ENCODE results near the gene ZC3H7A.

DNA sequence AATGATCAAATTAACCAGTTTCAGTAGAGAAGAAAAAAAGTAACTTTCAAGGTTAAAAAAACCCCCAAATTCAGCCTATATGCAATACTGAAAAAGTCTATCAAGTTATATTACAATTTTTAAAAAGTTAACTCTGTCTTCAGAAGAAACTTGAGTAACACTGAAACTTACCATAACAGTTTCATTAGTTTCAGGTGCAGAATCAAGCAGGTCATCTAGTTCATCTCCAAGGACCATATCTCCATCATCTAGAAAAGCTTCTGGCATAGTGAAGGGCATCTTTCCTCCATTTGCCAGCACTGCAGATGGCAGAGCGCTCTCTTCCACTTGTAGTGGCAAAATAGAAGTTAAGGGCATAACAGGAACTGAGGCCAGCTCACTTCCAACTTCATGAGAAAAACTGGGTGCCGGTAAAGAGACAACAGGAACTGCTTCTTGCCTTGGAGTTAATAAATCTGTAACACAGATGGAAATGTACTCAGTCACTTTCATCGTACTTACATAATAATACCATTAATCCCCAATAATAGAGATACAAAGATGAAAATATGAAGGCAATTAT is 22.9 kb downstream of the ZC3H7A start:
- TF ChIP-seq, protein P1, sequence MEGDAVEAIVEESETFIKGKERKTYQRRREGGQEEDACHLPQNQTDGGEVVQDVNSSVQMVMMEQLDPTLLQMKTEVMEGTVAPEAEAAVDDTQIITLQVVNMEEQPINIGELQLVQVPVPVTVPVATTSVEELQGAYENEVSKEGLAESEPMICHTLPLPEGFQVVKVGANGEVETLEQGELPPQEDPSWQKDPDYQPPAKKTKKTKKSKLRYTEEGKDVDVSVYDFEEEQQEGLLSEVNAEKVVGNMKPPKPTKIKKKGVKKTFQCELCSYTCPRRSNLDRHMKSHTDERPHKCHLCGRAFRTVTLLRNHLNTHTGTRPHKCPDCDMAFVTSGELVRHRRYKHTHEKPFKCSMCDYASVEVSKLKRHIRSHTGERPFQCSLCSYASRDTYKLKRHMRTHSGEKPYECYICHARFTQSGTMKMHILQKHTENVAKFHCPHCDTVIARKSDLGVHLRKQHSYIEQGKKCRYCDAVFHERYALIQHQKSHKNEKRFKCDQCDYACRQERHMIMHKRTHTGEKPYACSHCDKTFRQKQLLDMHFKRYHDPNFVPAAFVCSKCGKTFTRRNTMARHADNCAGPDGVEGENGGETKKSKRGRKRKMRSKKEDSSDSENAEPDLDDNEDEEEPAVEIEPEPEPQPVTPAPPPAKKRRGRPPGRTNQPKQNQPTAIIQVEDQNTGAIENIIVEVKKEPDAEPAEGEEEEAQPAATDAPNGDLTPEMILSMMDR (conservative IDR thresholded peaks at IDR 0.05; ENCODE audit: low read length), result no peak
- no peak for TF ChIP-seq EZH2phosphoT487 (IDR thresholded peaks at IDR 0.05; ENCODE audit: borderline replicate concordance)

Data from Loucy (cell line).